H1 (cell line): Measurements from ENCODE around the gene ALK. TPM values are rescaled to one million over a fixed set of nuclear protein-coding genes. Genes with fewer than 3 reads are reported as not detected.

Experiments used
- CTCF ChIA-PET: fragments of 300-600 bp; sonication (Branson Sonifier 250); formaldehyde crosslinking; loops from one replicate; lab custom pipeline; 2021; ENCODE audit not compliant: partially characterized antibody; lab: Charles Lee
- POLR2A ChIA-PET: fragments of 300-600 bp; sonication (Branson Sonifier 250); formaldehyde crosslinking; loops from one replicate; lab custom pipeline; 2021; ENCODE audit warnings: inconsistent platforms; ENCODE audit not compliant: partially characterized antibody; lab: Charles Lee
- DNase-seq, 2 experiments: peaks; one replicate each; pipeline versions ENCODE4 v3.0.0 to v3.0.0-alpha.2; 2010 to 2022; ENCODE audit warnings: low spot score in 2 of 2, low read depth in 1 of 2, mixed read lengths in 1 of 2
- FAIRE-seq: peaks from 2 replicates; lab custom pipeline; 2011; peaks lifted over from hg19 to GRCh38; lab: Jason Lieb, UNC
- H2AFZ ChIP-seq: 2 replicates; pipeline ENCODE4 v1.8.1; 2012; ENCODE audit warnings: low read length, inconsistent platforms
- H2AK5ac ChIP-seq: 2 replicates; pipeline ENCODE4 v1.6.1; 2013; ENCODE audit warnings: low read depth, low read length
- H2BK120ac ChIP-seq: replicated peaks from 2 replicates; pipeline ENCODE3; 2013; ENCODE audit warnings: low read depth, low read length, inconsistent platforms
- H2BK12ac ChIP-seq: 2 replicates; pipeline ENCODE4 v1.6.1; 2013; ENCODE audit warnings: low read depth, low read length
- H2BK15ac ChIP-seq: 2 replicates; pipeline ENCODE4 v1.6.1; 2013; ENCODE audit warnings: low read length
- H2BK20ac ChIP-seq: 2 replicates; pipeline ENCODE4 v1.6.1; 2013; ENCODE audit warnings: low read length
- H2BK5ac ChIP-seq: 2 replicates; pipeline ENCODE4 v1.6.1; 2013; ENCODE audit warnings: low read depth, low read length
- H3K14ac ChIP-seq: 2 replicates; pipeline ENCODE4 v1.6.1; 2013; ENCODE audit warnings: inconsistent platforms; ENCODE audit not compliant: insufficient read length
- H3K18ac ChIP-seq: 2 replicates; pipeline ENCODE4 v1.6.1; 2013; ENCODE audit warnings: low read length; ENCODE audit errors: extremely low read depth
- H3K23ac ChIP-seq: 2 replicates; pipeline ENCODE4 v1.6.1; 2013; ENCODE audit warnings: inconsistent platforms; ENCODE audit not compliant: insufficient read length
- H3K23me2 ChIP-seq: 2 replicates; pipeline ENCODE4 v1.6.1; 2013; ENCODE audit warnings: low read depth, low read length
- H3K27ac ChIP-seq: 2 replicates; pipeline ENCODE4 v1.6.1; 2011; ENCODE audit warnings: low read depth, low read length, inconsistent platforms
- H3K27me3 ChIP-seq, 4 experiments: replicated peaks in 1 of 4; 1 replicate in 1 of 4; 2 replicates in 3 of 4; pipeline versions ENCODE4 v1.6.1 to v1.8.1; 2011 to 2013; ENCODE audit warnings: low read length in 3 of 4, mild to moderate bottlenecking in 3 of 4, inconsistent platforms in 2 of 4, mixed read lengths in 2 of 4, moderate library complexity in 1 of 4; ENCODE audit not compliant: control insufficient read depth in 3 of 4, insufficient read depth in 3 of 4; ENCODE audit errors: extremely low read depth in 1 of 4
- H3K36me3 ChIP-seq, 4 experiments: 2 replicates each; pipeline versions ENCODE4 v1.6.1 to v1.8.1; 2011 to 2013; ENCODE audit warnings: mild to moderate bottlenecking in 4 of 4, low read length in 3 of 4, moderate library complexity in 2 of 4, control low read depth in 1 of 4, inconsistent platforms in 1 of 4; ENCODE audit not compliant: insufficient read depth in 4 of 4, control insufficient read depth in 2 of 4
- H3K4ac ChIP-seq: replicated peaks from 2 replicates; pipeline ENCODE3; 2013; ENCODE audit warnings: low read length, low read depth, mixed read lengths, inconsistent platforms; ENCODE audit not compliant: insufficient read length
- H3K4me1 ChIP-seq, 4 experiments: replicated peaks in 1 of 4; 1 replicate in 1 of 4; 2 replicates in 3 of 4; pipeline versions ENCODE4 v1.6.1 to v1.8.1; 2011 to 2013; ENCODE audit warnings: low read length in 3 of 4, inconsistent platforms in 2 of 4, mixed read lengths in 1 of 4; ENCODE audit not compliant: insufficient read depth in 4 of 4, control insufficient read depth in 3 of 4
- H3K4me2 ChIP-seq, 2 experiments: 2 replicates each; pipeline versions ENCODE4 v1.6.1 to v1.8.1; 2011 to 2013; ENCODE audit warnings: low read depth in 2 of 2, low read length in 2 of 2, control low read depth in 1 of 2, inconsistent platforms in 1 of 2, mild to moderate bottlenecking in 1 of 2; ENCODE audit not compliant: insufficient read depth in 1 of 2
- H3K4me3 ChIP-seq, 4 experiments: fragments of 200-600, 300-600 bp in 1 of 4; sonication (generic), shearing (Covaris generic), sonication (Bioruptor Twin) in 1 of 4; 2 replicates each; pipeline versions ENCODE4 v1.5.1 to v1.8.1; 2011 to 2016; ENCODE audit warnings: low read length in 4 of 4, low read depth in 3 of 4, control low read depth in 2 of 4, inconsistent platforms in 2 of 4, mild to moderate bottlenecking in 2 of 4, mixed read lengths in 1 of 4, moderate library complexity in 1 of 4; ENCODE audit not compliant: insufficient read depth in 2 of 4; ENCODE audit errors: extremely low read depth in 1 of 4
- H3K56ac ChIP-seq: replicated peaks from 2 replicates; pipeline ENCODE3; 2013; ENCODE audit warnings: low read depth, mild to moderate bottlenecking, mixed read lengths, low read length, inconsistent platforms; ENCODE audit not compliant: insufficient read length
- H3K79me1 ChIP-seq: 2 replicates; pipeline ENCODE4 v1.6.1; 2013; ENCODE audit warnings: low read depth, low read length, control low read depth
- H3K79me2 ChIP-seq, 2 experiments: 2 replicates each; pipeline versions ENCODE4 v1.6.1 to v1.8.1; 2012 to 2013; ENCODE audit warnings: low read length in 2 of 2, mild to moderate bottlenecking in 2 of 2, inconsistent platforms in 1 of 2; ENCODE audit not compliant: insufficient read depth in 2 of 2, control insufficient read depth in 1 of 2
- H3K9ac ChIP-seq, 4 experiments: replicated peaks in 1 of 4; 1 replicate in 1 of 4; 2 replicates in 3 of 4; pipeline versions ENCODE4 v1.6.1 to v1.8.1; 2011 to 2013; ENCODE audit warnings: low read depth in 3 of 4, low read length in 3 of 4, control low read depth in 2 of 4, mild to moderate bottlenecking in 2 of 4, moderate library complexity in 2 of 4, inconsistent platforms in 1 of 4; ENCODE audit errors: extremely low read depth in 1 of 4
- H3K9me3 ChIP-seq, 2 experiments: 2 replicates each; pipeline versions ENCODE4 v1.6.1 to v1.8.1; 2012 to 2013; ENCODE audit warnings: mild to moderate bottlenecking in 2 of 2, moderate library complexity in 2 of 2, control low read depth in 1 of 2, inconsistent platforms in 1 of 2, low read depth in 1 of 2, low read length in 1 of 2, mixed read lengths in 1 of 2; ENCODE audit not compliant: insufficient read depth in 2 of 2
- H4K20me1 ChIP-seq, 2 experiments: replicated peaks in 1 of 2; 2 replicates each; pipeline versions ENCODE3 to v1.8.1; 2011 to 2013; ENCODE audit warnings: inconsistent platforms in 2 of 2, low read length in 2 of 2, mild to moderate bottlenecking in 1 of 2; ENCODE audit not compliant: insufficient read depth in 2 of 2, control insufficient read depth in 1 of 2
- H4K5ac ChIP-seq: 2 replicates; pipeline ENCODE4 v1.6.1; 2013; ENCODE audit warnings: low read length, low read depth, mixed read lengths, inconsistent platforms; ENCODE audit not compliant: insufficient read length
- H4K8ac ChIP-seq: 2 replicates; pipeline ENCODE4 v1.8.0; 2013; ENCODE audit warnings: mild to moderate bottlenecking, moderate library complexity, low read length, inconsistent platforms; ENCODE audit not compliant: insufficient read depth; ENCODE audit errors: extremely low read depth
- H4K91ac ChIP-seq: replicated peaks from 2 replicates; pipeline ENCODE3; 2013; ENCODE audit warnings: low read length, mixed read lengths, inconsistent platforms; ENCODE audit not compliant: insufficient read length
- CEBPB ChIP-seq: IDR thresholded peaks from 2 replicates; pipeline ENCODE4 v1.6.1; 2012; ENCODE audit warnings: low read depth, low read length
- CHD1 ChIP-seq: IDR thresholded peaks from 2 replicates; pipeline ENCODE4 v1.6.1; 2012; ENCODE audit warnings: low read depth, low read length, improper control_type of control experiment
- CHD2 ChIP-seq: IDR thresholded peaks from 2 replicates; pipeline ENCODE4 v1.6.1; 2012; ENCODE audit warnings: low read length, improper control_type of control experiment
- CTCF ChIP-seq, 3 experiments: IDR thresholded peaks; 1 replicate in 2 of 3; 2 replicates in 1 of 3; pipeline versions ENCODE4 v1.5.1 to v1.6.1; 2011; ENCODE audit warnings: low read length in 3 of 3, mild to moderate bottlenecking in 3 of 3, inconsistent platforms in 2 of 3, low read depth in 1 of 3, moderate library complexity in 1 of 3; ENCODE audit not compliant: insufficient read depth in 1 of 3; ENCODE audit errors: control extremely low read depth in 1 of 3
- HDAC2 ChIP-seq, 2 experiments: fragments of 300-600 bp in 1 of 2; sonication (generic) in 1 of 2; IDR thresholded peaks; 2 replicates each; pipeline ENCODE4 v1.6.1; 2011 to 2012; ENCODE audit warnings: low read depth in 2 of 2, low read length in 2 of 2, mild to moderate bottlenecking in 2 of 2, moderate library complexity in 2 of 2, borderline replicate concordance in 1 of 2, inconsistent platforms in 1 of 2
- NRF1 ChIP-seq: IDR thresholded peaks from 2 replicates; pipeline ENCODE4 v1.6.1; 2011; ENCODE audit warnings: mild to moderate bottlenecking, low read depth, low read length, improper control_type of control experiment
- PHF8 ChIP-seq: fragments of 200-600 bp; sonication (generic); conservative IDR thresholded peaks from 2 replicates; pipeline ENCODE4 v1.7.1; 2012; ENCODE audit warnings: low read depth, mild to moderate bottlenecking, inconsistent platforms, low read length, moderate library complexity
- RAD21 ChIP-seq, 2 experiments: IDR thresholded peaks in 1 of 2; conservative IDR thresholded peaks in 1 of 2; 2 replicates each; pipeline ENCODE4 v1.6.1; 2011; ENCODE audit warnings: low read depth in 2 of 2, low read length in 2 of 2, improper control_type of control experiment in 1 of 2, inconsistent platforms in 1 of 2, mild to moderate bottlenecking in 1 of 2, moderate library complexity in 1 of 2
- SIN3A ChIP-seq, 2 experiments: IDR thresholded peaks in 1 of 2; conservative IDR thresholded peaks in 1 of 2; 2 replicates each; pipeline ENCODE4 v1.6.1; 2011 to 2012; ENCODE audit warnings: low read length in 2 of 2, improper control_type of control experiment in 1 of 2, low read depth in 1 of 2, mild to moderate bottlenecking in 1 of 2
- TAF1 ChIP-seq: IDR thresholded peaks from 2 replicates; pipeline ENCODE4 v1.6.1; 2011; ENCODE audit warnings: mild to moderate bottlenecking, low read depth, low read length
- TEAD4 ChIP-seq: IDR thresholded peaks from 2 replicates; pipeline ENCODE4 v1.6.1; 2012; ENCODE audit warnings: low read depth, low read length, inconsistent platforms, mixed read lengths
- ZNF274 ChIP-seq: IDR thresholded peaks from 2 replicates; pipeline ENCODE4 v1.7.0; 2012; ENCODE audit warnings: low read length, borderline replicate concordance; ENCODE audit errors: extremely low read depth
- WGBS, 2 experiments: shearing (Covaris generic) in 1 of 2; methylation state at CpG; one replicate each; pipeline versions ENCODE4 v1.1.6 to v1.1.7; 2013 to 2015; ENCODE audit warnings: low lambda C conversion rate in 2 of 2, mixed read lengths in 2 of 2, inconsistent platforms in 1 of 2, low coverage in 1 of 2, missing lambda C conversion rate in 1 of 2; ENCODE audit not compliant: insufficient replicate concordance in 2 of 2, insufficient coverage in 1 of 2, insufficient read length in 1 of 2; ENCODE audit errors: extremely low coverage in 1 of 2, missing lambda C conversion rate in 1 of 2; 5-methylcytosine and 5-hydroxymethylcytosine counted together
- polyA plus RNA-seq, 7 experiments: library from polyadenylated mRNA; depleted of rRNA in 3 of 7; stranded (reverse) in 5 of 7; unstranded in 2 of 7; fragments of >200 nt in 5 of 7; fragments of 200-250 nt in 2 of 7; gene quantifications; 1 replicate in 5 of 7; 2 replicates in 1 of 7; 4 replicates in 1 of 7; pipeline versions ENCODE4 v1.2.1 to v1.2.3, GENCODE V29; 2011 to 2013; ENCODE audit warnings: missing spikeins in 2 of 7, mixed read lengths in 2 of 7
- total RNA-seq: library from RNA; stranded (reverse); fragmentation: NEBNext Ultra II Directional; extraction: Animal tissue kit (Norgen Biotek cat#: 25700); gene quantifications from 2 replicates; pipeline ENCODE4 v1.2.1, GENCODE V29; 2021

The ALK gene
- total and polyA plus RNA-seq, 2 of the 8 experiments (the other 6 are each of a cell fraction or from before 2014, with no cell fraction given) = 0.02 to 0.09 TPM

- Histone ChIP-seq H3K18ac (no peak overlapping the region), H3K9me3 (peaks cover 5 to 9% of the 10 kb centered on the region in 2 experiments; a peak in 3 of 4 replicates), H2BK12ac (no peak overlapping the region), H2BK15ac (no peak overlapping the region), H2BK20ac (no peak overlapping the region), H2BK120ac (no peak overlapping the region), H3K23ac (no peak overlapping the region), H3K4me1 (no peaks in the 10 kb centered on the region), H3K14ac (no peak overlapping the region), H4K91ac (no peak overlapping the region), H3K27me3 (no peaks in the 10 kb centered on the region), H2AFZ (no peak overlapping the region), H3K4ac (no peak overlapping the region), H3K56ac (no peak overlapping the region), H4K8ac (no peak overlapping the region), H4K5ac (no peak overlapping the region), H4K20me1 (no peaks in the 10 kb centered on the region), H3K4me3 (no peak overlapping the region), H3K36me3 (no peaks in the 10 kb centered on the region), H3K79me2 (no peaks in the 10 kb centered on the region), H3K79me1 (no peaks in the 10 kb centered on the region), H3K27ac (no peak overlapping the region), H3K23me2 (no peaks in the 10 kb centered on the region), H2BK5ac (no peak overlapping the region), H2AK5ac (no peak overlapping the region), H3K9ac (no peak overlapping the region), H3K4me2 (no peak overlapping the region)
- ChIA-PET POLR2A (no interaction called here), CTCF (no interaction called here)
- FAIRE-seq = no peak
- 87% methylated on average over 2 of the region's 2 CpGs; no CpG with 5 or more reads in 1 of the 2 experiments for WGBS, 2 experiments
- DNase-seq = no peak
- TF ChIP-seq CHD1 (no peak), RAD21 (IDR thresholded peaks at IDR 0.05 in 1 of 2, conservative IDR thresholded peaks at IDR 0.05 in 1 of 2; ENCODE audit: low read depth in 2 of 2, low read length in 2 of 2) (no peak), PHF8 (no peak), NRF1 (no peak), ZNF274 (no peak), HDAC2 (IDR thresholded peaks at IDR 0.05; ENCODE audit: borderline replicate concordance in 1 of 2, low read depth in 2 of 2, low read length in 2 of 2) (no peak), CTCF (IDR thresholded peaks at IDR 0.05; ENCODE audit: control extremely low read depth in 1 of 3, insufficient read depth in 1 of 3, low read depth in 1 of 3, low read length in 3 of 3) (no peak), CHD2 (no peak), TAF1 (no peak), TEAD4 (no peak), SIN3A (conservative IDR thresholded peaks at IDR 0.05 in 1 of 2, IDR thresholded peaks at IDR 0.05 in 1 of 2; ENCODE audit: low read depth in 1 of 2, low read length in 2 of 2) (no peak), CEBPB (no peak)
Measured at GRCh38 chr2:29688429-29688828, 233.0 kb downstream of the ALK start.
